Common myeloid progenitor, CD34-positive (primary cell): Measurements from ENCODE around the gene KIF1A.

Experiments used
- CTCF ChIA-PET: fragments of 350-600 bp; sonication (Branson Sonifier 250); formaldehyde crosslinking; loops from one replicate; lab custom pipeline; 2021; ENCODE audit warnings: antibody characterized with exemption; lab: Charles Lee
- POLR2A ChIA-PET: fragments of 350-600 bp; sonication (Branson Sonifier 250); formaldehyde crosslinking; loops from one replicate; lab custom pipeline; 2021; ENCODE audit warnings: antibody characterized with exemption; lab: Charles Lee
- DNase-seq, 3 donors: peaks; one replicate each; pipeline versions ENCODE4 v3.0.0 to v3.0.0-alpha.2; 2013
- H3K27ac ChIP-seq, 2 experiments: 1 replicate in 1 of 2; 2 replicates in 1 of 2; pipeline ENCODE4 v1.7.0; 2013; ENCODE audit warnings: inconsistent platforms in 2 of 2, low read length in 2 of 2, mild to moderate bottlenecking in 2 of 2, low read depth in 1 of 2, moderate library complexity in 1 of 2; ENCODE audit not compliant: severe bottlenecking in 2 of 2, insufficient read depth in 1 of 2, poor library complexity in 1 of 2
- H3K27me3 ChIP-seq, 5 experiments: replicated peaks in 2 of 5; 1 replicate in 3 of 5; 2 replicates in 2 of 5; pipeline versions ENCODE4 v1.6.1 to v1.7.0; 2013; ENCODE audit warnings: low read length in 4 of 5, mild to moderate bottlenecking in 2 of 5, moderate library complexity in 2 of 5, inconsistent platforms in 1 of 5; ENCODE audit not compliant: insufficient read depth in 5 of 5, control insufficient read depth in 4 of 5
- H3K36me3 ChIP-seq, 4 experiments: 1 replicate in 2 of 4; 2 replicates in 2 of 4; pipeline versions ENCODE4 v1.6.1 to v1.7.0; 2013; ENCODE audit warnings: low read length in 3 of 4, control low read depth in 1 of 4, mild to moderate bottlenecking in 1 of 4; ENCODE audit not compliant: control insufficient read depth in 4 of 4, insufficient read depth in 4 of 4
- H3K4me1 ChIP-seq, 4 experiments: 1 replicate in 3 of 4; 2 replicates in 1 of 4; pipeline versions ENCODE4 v1.6.1 to v1.7.1; 2013; ENCODE audit warnings: low read length in 3 of 4, mild to moderate bottlenecking in 3 of 4, control low read depth in 1 of 4, inconsistent platforms in 1 of 4, moderate library complexity in 1 of 4; ENCODE audit not compliant: control insufficient read depth in 4 of 4, insufficient read depth in 4 of 4; ENCODE audit errors: control extremely low read depth in 1 of 4
- H3K4me3 ChIP-seq, 7 experiments: 1 replicate in 4 of 7; 2 replicates in 3 of 7; pipeline versions ENCODE4 v1.5.1 to v1.7.0; 2013; ENCODE audit warnings: mild to moderate bottlenecking in 7 of 7, low read length in 6 of 7, moderate library complexity in 6 of 7, inconsistent platforms in 2 of 7, low read depth in 2 of 7, control low read depth in 1 of 7; ENCODE audit not compliant: insufficient read depth in 4 of 7, control insufficient read depth in 1 of 7; ENCODE audit errors: extremely low read depth in 1 of 7
- H3K9me3 ChIP-seq, 5 experiments: 1 replicate in 4 of 5; 2 replicates in 1 of 5; pipeline versions ENCODE4 v1.6.1 to v1.7.1; 2013; ENCODE audit warnings: low read length in 4 of 5, mild to moderate bottlenecking in 2 of 5, inconsistent platforms in 1 of 5, low read depth in 1 of 5, moderate library complexity in 1 of 5; ENCODE audit not compliant: control insufficient read depth in 4 of 5, insufficient read depth in 2 of 5; ENCODE audit errors: control extremely low read depth in 1 of 5
- WGBS: methylation state at CpG from one replicate; pipeline ENCODE4 v1.1.5; 2013; ENCODE audit not compliant: insufficient coverage; 5-methylcytosine and 5-hydroxymethylcytosine counted together

KIF1A gene

GRCh38 chr2:240670950-240671349 lies 149.1 kb downstream of the KIF1A start:
- peaks cover 7 to 50% (median 10%) of the 10 kb centered on the region in 5 experiments for H3K27me3 ChIP-seq
- H3K9me3 ChIP-seq, result no peaks in the 10 kb centered on the region
- no peak overlapping the region for H3K27ac ChIP-seq
- H3K36me3 ChIP-seq, result no peaks in the 10 kb centered on the region
- peaks cover 0 to 6% (median 3%) of the 10 kb centered on the region in 4 experiments for H3K4me1 ChIP-seq
- no peak overlapping the region for H3K4me3 ChIP-seq
- 95% methylated on average over 4 of the region's 4 CpGs for WGBS
- ChIA-PET POLR2A (interaction anchor here (0.6 kb wide), 1 partner anchor 184 kb away, joined by 3 read pairs; no protein-coding TSS in a partner anchor), CTCF (no interaction called here)
- DNase-seq, result no peak

DNA sequence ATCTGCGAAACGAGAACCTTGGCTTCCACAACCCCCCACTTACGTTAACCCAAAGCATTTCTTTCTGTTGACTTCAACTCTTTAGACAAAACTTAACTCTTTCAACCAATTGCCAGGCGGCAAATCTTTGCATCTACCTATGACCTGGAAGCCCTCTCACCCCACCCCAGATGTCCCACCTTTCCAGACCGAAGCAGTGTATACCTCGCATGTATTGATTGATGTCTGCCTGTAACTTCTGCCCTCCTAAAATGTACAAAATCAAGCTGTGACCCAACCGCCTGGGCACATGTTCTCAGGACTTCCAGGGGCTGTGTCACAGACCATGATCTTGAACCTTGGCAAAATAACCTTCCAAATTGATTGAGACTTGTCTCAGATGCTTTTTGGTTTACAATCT lies 149.6 kb downstream of the KIF1A start:
- Histone ChIP-seq H3K4me1 (peaks cover 0 to 6% (median 3%) of the 10 kb centered on the region in 4 experiments), H3K9me3 (peaks cover 0 to 3% (median 0%) of the 10 kb centered on the region in 5 experiments), H3K4me3 (no peak overlapping the region), H3K27ac (no peak overlapping the region), H3K27me3 (peaks cover 7 to 50% (median 10%) of the 10 kb centered on the region in 5 experiments), H3K36me3 (no peaks in the 10 kb centered on the region)
- ChIA-PET CTCF (no interaction called here), POLR2A (interaction anchor here (0.5 kb wide), 1 partner anchor 38 kb away, joined by 6 read pairs; no protein-coding TSS in a partner anchor)
- DNase-seq, result no peak
- 83% methylated on average over 7 of the region's 7 CpGs for WGBS

- H3K4me1 ChIP-seq, result no peaks in the 10 kb centered on the region
- DNase-seq, result no peak
- H3K9me3 ChIP-seq, result peaks cover 0 to 15% (median 5%) of the 10 kb centered on the region in 5 experiments
- POLR2A ChIA-PET, result no interaction called here
- no peak overlapping the region for H3K4me3 ChIP-seq
- H3K27me3 ChIP-seq, result peaks cover 3 to 13% (median 9%) of the 10 kb centered on the region in 5 experiments
- WGBS, result no CpG with 5 or more reads among the region's 1 CpG
- H3K27ac ChIP-seq, result no peak overlapping the region
- no peaks in the 10 kb centered on the region for H3K36me3 ChIP-seq
- CTCF ChIA-PET, result no interaction called here
These were observed 155.4 kb downstream of the KIF1A start for GRCh38 chr2:240664622-240665021.
